ENCODE measurements around the gene LY6G6F.

Gene LY6G6F

GRCh38 chr6:31677955-31678354 is 28.7 kb upstream of the LY6G6F start:
- DNase-seq, result no peak

DNA sequence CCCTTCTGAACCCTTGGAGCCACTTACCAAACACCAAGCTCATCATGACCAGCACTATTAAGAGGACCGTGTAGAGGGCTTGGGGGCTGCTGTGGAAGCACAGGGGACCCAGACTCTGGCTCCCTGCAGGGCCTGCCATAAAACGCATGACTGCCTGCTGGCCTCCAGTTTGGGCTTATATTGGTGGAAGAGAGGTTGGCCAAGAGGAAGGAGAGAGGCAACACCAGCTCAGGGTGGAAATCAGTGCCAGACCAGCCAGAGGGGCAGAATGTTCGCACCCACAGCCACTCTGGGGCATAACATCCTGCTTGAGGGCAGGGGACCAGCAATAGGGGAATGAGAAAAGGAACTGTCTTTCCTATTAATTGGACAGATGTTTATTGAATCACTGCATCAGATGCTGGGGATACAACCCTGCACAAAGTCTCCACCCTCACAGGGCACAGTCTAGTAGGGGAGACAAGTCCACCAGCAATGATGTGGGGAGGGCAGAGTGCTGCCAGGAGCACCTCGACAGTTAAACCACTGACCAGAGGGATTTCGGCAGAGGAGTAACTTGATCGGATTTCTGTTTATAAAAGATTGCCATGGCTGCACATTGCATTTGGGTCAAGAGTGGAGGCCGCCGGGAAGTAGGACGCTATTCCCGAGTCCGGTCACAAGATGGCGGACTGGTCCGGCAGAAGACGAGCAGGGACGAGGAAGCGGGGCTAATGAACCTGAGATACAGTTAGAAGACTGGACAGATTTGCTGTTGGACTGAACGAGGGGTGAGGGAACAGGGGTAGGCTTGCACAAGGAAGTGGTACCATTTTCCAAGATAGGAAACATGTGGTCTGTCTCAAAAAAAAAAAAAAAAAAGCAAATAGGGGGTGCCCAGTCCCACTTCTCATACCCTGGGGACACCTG is 26.2 kb upstream of the LY6G6F start, which contains the start of gene LY6G5C:
TSS of gene LY6G5C (minus strand) at position 842 of the 909 bp plus-strand sequence. CDS start at position 148, 694 bp downstream.
- DNase-seq, result peak; percentile 61

- DNase-seq, result no peak
Measured at GRCh38 chr6:31681135-31681671, 25.5 kb upstream of the LY6G6F start.

GRCh38 chr6:31683591-31683990 is 23.1 kb upstream of the LY6G6F start:
- DNase-seq, result no peak

DNA sequence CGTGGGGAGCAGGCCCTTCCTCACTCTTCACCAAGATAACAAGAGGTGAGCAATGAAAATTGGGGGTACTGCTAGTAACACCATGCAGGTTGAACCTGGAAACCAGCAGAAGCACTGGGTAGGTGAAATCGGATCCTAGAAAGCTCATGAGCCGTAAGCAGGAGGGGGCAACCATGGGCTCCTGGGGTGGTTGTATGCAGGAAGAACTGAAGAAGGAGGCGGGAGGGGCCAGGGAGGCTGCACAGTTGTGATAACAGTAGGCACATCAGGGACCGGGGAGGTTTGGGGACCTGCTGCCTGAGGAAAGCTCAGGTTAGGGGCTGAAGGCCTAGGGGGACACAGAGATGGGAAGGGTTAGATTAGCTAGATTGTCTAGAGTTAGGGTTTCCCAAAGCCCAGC is 20.2 kb upstream of the LY6G6F start:
- no peak for DNase-seq

- DNase-seq, result no peak
Measured at GRCh38 chr6:31687321-31687720, 19.3 kb upstream of the LY6G6F start.

DNA sequence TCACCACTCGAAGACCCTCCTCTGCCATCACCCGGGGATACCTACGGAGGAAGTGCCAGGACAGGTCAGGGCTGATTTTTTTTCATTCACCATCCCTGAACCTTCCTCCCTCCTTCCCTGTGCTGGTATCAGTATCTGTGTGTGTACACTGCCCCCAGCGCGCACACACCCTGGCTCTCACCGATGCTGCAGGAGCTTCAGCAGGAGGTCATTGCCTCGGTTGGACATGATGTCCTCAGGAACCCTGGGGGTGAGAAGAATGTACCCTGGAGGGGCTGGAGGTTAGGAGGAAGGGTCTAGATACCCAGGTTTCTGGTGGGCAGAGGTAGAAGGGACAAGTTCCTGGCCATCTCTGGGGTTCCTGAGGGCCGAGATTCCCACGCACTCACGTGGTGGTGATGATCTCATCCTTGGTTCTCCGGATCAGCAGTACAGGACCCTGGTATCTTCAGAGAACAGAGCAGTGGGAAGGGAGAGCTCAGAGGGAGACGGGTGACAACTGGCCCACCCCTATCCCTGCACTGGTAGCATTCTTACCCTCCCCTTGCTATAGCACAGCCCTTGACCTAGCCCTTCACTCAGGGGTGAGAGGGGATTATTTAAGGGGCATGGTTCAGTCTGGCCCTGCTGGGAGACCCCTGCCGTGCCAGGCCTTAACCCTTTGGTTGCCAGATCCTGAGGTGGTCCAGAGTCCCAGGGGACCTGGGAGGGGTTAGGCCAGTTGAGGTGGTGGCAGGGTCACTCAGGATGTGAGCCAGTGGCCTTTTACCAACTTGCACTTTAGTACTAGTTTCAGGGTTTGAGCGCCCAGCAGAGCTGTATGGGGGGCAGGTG is 18.6 kb upstream of the LY6G6F start:
- no peak for DNase-seq

DNA sequence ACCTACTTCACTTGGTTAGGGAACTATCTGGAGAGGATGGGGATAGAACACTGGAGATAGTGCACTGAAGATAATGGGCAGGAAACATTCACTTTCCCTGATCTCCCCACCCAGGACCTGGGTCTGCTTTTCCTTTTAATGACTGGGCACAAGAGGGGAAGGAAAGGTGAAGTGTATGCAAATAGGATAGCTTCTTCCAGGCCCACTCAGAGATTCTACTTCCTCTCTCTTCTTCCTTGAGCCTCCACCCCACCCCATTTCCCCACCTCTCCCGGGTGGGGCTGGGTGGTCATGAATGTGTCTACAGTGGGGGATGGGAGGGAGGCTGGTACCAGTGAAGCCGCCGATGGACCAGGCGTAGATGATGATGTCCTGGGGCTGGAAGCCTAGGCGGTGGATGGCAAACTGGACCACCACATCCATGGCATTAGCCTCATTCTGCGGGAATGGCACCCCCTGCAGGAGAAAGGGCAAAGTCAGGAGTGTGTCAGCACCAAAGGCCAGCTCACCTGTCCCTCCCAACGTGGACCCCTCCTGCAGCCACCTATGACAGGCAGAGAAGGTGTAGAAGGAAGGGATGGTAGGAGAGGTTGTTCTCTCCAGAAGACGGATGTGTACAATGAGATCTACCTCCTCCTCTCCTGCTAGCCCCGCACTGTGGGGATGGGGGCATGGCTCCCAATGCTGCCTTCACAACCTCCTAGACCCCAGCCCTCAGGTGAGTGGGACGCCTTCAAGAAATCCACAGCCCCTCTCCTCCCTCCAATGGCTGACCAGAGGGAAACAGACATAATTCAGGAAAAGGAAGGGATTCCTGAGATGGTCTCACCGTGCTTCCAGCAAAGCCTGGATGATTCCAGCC is 17.2 kb upstream of the LY6G6F start:
- DNase-seq, result no peak

DNA sequence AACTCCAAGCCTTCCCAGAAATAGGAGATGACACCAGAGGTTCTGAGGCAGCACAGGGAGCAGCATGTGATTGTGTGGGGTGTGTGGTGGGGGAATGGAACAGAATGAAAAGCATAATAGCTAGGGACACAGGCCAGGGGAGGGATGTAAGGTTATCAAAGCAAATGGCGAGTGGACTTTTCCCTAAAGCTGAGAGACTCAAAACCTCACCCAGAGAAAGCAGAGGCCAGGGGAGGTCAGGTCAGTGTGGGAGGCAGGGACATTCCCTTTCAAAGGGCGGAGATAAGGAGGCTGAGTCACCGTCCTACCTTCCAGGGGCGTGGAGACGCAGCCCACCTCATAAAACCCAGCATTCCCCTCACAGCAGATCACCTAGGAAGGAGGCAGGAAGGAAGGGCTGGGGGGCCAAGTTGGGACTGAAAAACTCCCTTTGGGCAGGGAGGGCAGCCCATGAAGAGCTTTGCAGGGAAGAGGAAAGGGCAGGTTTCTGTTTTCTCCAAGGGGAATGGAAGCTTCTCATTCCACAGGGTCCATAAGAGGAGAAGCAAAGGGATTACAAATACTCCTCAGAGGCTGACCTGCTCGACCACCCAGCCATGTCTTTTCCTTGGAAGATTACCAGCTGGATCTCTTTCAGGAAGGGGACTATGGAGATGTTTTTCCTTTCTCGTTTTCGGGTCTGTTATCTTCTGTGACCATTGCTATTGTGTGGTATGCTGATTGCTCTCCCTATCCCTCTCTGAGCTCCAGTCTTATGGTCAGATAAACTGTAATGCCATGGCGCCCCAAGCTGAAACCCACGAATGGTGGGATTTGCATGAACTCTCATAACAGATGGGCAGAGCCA is 16.2 kb upstream of the LY6G6F start:
- DNase-seq, result no peak

- no peak for DNase-seq
Measured at GRCh38 chr6:31691078-31691463, 15.6 kb upstream of the LY6G6F start.

DNA sequence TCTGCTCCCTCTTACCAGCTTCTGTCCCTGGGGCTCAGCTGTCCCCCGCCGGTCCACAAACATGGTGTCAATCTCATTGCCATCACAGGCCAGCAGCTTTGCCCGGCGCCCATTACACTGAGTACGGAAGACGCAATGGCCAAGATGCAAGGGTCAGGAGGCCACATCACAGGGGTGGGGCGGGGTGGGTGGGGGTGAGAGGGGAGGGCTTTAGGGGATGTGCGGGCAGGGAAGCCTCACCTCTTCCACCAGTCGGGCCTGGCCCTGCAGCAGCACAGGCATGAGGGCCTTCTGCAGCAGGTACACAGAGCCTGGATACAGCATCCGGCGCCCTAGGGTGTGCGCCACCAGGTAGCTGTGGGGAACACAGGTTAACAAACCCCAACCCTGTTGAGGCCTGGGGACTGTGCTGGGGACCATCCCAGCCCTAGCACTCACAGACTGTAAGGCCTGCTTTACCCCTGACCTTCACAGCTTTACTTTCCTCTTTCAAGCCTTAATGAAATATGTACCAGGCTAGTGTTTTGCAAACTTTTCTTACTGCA is 15.0 kb upstream of the LY6G6F start:
- no peak for DNase-seq

DNA sequence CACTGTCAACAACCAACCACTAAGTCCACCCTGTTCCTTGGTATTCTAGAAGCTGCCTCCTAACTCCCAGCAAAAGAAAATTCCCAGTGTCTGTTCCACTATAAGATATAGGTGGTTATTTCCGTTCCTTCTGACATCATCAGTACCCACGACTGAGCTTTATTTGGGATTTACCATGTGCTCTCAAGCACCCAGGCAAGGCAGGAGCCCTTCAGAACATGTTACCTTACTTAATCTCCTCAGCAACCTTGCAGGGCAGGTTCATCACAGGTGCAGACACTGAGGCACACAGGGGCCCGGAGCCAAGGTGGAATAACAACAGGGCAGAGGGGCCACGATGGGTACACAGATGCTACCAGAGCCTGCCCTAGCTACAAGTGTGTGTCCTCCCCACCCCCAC is 14.3 kb upstream of the LY6G6F start:
- DNase-seq, result no peak

DNA sequence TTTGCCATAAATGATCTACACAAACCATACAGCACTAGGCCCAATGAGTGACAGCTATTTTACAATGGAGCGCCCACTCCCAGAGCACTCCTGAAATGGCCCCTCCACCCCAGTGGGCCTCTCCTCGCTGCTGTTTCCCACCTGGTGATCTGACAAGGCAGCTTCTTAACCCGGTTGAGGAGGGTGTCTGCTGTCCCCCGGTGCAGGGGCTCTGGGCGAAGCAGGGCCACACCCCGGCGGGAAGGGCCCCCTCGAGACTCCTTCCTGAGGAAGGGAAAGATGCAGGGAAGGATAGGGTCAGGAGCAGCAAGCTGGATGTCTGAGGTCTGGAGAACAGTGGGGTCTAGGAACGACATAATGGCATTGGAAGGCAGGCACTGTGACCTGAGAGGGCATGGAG is 13.8 kb upstream of the LY6G6F start:
- DNase-seq, result no peak

GRCh38 chr6:31693535-31693934 is 13.1 kb upstream of the LY6G6F start:
- no peak for DNase-seq

- no peak for DNase-seq
Measured at GRCh38 chr6:31697555-31697954, 9.1 kb upstream of the LY6G6F start.

DNA sequence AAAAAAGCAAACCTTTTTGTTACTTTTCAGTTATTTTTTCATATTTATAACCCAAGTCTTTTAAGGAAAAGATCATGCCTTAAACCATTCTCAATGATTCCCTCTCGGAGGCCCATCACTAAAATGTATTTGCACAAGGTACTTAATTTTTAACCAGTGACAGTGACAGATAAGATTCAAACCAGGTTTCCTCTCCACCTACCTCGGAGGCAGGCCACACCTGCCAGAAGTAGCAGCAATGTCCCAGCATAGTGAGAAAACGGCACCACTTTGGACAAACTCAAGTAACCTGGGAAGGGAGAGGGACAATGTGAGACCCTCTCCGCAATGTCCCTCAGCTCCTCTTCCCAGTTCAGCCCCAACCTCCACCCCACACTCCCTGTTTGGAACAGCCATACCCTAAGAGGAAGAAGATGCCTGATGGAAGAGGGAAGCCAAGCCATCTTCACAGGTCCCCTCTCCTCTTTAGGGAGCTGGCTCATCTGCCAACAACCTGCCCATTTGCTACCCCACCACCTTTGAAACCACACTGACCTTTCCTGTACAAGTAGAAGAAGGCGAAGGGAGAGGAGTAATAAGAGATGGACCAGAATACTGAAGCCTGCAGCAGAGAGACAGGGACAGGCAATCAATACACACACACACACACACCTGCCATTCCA is 5.8 kb upstream of the LY6G6F start:
- no peak for DNase-seq

DNA sequence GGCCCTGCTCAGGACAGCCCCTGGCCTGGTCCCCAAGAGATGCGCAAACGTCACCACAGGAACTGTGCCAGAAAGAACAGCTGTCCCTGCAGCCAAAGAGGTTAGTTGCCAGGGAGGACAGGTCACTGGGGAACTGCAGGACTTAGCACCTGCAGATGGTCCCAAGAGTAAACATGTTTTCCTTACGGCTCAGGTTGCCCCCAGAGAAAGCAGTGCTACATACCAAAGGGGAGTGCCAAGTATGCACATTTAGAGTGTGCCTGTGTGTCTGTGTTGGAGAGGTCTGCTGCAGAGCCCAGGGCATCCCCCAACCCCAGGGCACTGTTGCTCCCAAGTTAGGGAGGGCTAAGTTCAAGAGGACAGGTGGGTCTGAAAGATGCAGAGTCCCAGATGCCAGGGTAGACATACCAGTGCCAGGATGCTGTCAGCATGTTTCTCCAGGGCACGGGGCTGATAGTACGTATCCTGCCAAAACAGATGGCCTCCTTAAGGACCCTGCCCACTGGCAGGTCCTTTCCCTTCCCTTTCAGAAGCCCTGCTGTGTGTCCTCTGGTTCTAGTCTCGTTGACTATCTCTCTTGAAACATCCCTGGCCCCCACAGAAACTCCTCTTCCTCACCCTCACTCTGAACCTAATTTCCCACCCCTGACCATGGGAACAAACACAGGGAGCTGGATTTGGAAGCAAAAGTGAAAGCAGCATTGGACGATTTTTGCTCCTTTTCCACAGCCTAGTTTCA is 4.8 kb upstream of the LY6G6F start:
- DNase-seq, result peak; percentile 5

- DNase-seq, result no peak
Measured at GRCh38 chr6:31702405-31702818, 4.3 kb upstream of the LY6G6F start.

- peak; percentile 86 for DNase-seq
Measured at GRCh38 chr6:31702819-31703716, 3.6 kb upstream of the LY6G6F start, which contains the start of gene ABHD16A. Gene ABHD16A, minus strand, starts transcription at chr6:31703324. Its CDS starts 43 bp downstream, at chr6:31703281.
